ENCODE measurements around the gene SLC5A12.

- TF ChIP-seq EZH2 (IDR thresholded peaks at IDR 0.05), result no peak
- TF ChIP-seq POLR2AphosphoS5 (IDR thresholded peaks at IDR 0.05; ENCODE audit: borderline replicate concordance, low read depth, low read length), result no peak
These were observed 45.2 kb downstream of the SLC5A12 start for GRCh38 chr11:26676641-26677040.

All from SK-N-MC (cell line).